Astrocyte of the cerebellum (primary cell): ENCODE measurements around the gene ATXN10.
"Not testable (repeated sequence)": the region's sequence is repeated elsewhere in the genome, so short reads cannot be mapped to it uniquely, and the experiment has no call there.

Source experiments
- DNase-seq: peaks from one replicate; pipeline ENCODE4 v3.0.0-alpha.2; 2011; ENCODE audit warnings: low read depth
- H3K4me3 ChIP-seq: 2 replicates; pipeline ENCODE4 v1.5.1; 2011; ENCODE audit warnings: mild to moderate bottlenecking, low read depth, low read length, moderate library complexity
- in situ Hi-C: cut with HindIII; loops from 2 replicates; pipeline ENCODE4 v1.10.0; 2017; ENCODE audit warnings: low sequenced_read_pairs
- TF ChIP-seq, protein P1 (sequence below): IDR thresholded peaks from 2 replicates; pipeline ENCODE4 v1.5.1; 2012; ENCODE audit warnings: low read length, low read depth, moderate library complexity, mild to moderate bottlenecking; ENCODE audit errors: missing control alignments

The ATXN10 gene

DNA sequence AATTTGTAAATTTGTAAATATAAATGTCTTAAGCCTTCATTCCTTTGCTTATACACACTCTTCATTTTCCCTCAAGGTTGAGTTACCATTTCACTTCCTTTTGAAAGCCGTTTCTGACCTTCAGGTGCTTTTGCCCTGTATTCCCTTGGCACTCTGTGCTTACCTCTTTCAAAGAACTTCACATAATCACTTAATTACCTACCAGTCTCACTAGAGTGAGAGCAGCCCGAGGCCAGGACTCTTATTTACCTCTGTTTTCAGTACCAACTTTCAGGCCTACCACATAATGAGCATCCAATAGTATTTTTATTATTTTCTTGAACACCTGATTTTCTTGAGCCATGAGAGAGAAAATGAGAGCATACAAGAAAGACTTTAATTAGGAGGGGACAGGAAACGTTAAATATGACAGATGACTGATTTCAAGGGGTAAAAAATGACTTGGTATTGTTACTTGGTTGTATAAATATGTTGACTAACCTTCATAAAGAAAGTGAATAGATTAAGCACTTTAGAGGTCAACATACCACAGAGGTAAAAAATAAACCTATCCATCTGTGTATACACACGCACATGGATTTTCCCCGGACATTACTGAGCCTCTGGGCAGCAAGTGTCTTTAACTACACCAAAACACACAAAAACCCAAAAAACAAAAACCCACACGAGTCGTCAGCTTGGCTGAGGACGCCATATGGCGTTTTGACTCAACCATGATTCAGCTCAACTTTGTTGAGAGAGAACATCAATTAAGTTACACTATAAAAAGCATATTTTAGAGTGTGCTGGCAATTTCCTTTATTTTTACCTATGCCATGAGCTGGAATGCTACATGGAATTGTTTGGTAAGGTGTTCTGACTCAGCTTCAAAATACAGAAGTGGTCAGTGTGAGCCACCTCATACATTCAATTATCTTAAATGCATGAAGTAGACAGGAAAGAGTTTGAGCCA lies 7.6 kb downstream of the ATXN10 start:
- DNase-seq = no peak
- in situ Hi-C loops = no loop called here
- TF ChIP-seq, protein P1, sequence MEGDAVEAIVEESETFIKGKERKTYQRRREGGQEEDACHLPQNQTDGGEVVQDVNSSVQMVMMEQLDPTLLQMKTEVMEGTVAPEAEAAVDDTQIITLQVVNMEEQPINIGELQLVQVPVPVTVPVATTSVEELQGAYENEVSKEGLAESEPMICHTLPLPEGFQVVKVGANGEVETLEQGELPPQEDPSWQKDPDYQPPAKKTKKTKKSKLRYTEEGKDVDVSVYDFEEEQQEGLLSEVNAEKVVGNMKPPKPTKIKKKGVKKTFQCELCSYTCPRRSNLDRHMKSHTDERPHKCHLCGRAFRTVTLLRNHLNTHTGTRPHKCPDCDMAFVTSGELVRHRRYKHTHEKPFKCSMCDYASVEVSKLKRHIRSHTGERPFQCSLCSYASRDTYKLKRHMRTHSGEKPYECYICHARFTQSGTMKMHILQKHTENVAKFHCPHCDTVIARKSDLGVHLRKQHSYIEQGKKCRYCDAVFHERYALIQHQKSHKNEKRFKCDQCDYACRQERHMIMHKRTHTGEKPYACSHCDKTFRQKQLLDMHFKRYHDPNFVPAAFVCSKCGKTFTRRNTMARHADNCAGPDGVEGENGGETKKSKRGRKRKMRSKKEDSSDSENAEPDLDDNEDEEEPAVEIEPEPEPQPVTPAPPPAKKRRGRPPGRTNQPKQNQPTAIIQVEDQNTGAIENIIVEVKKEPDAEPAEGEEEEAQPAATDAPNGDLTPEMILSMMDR = no peak
- H3K4me3 ChIP-seq = no peak overlapping the region

DNA sequence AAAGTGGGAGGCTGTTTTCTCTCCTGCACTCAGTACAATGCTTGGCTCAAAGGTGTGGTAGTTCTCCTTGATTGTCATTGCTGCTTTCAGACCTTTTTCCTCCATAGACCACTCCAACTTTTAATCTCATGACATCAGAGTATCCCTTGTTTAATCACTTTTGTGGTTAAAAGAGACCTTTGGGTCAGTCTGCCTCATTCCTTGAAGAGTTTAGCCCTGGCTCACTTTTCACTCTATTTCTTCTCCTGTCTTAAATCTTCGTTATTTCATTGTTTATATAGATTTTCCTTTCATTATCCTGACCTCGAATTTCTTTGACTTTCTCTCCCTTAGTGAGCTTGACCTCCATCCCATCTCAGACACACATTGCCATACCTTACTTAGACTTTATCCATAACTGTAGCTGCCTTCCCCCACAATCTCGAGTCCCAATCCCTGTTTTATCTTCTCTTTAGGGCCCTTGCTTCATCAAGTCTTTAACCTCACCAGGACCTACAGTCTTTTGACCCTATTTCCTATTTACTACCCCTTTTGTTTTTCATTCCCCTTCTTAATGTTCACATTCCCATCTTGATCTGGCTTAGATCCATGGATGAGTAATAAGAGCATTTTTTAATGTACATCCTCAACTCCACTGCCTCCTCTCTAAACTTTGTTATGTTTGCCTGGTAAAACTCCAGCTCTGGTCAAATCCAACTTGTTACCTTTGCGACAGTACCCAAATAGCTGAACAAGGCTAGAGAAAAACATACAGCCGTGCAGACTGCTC lies 9.5 kb downstream of the ATXN10 start:
- in situ Hi-C loops = no loop called here
- no peak for DNase-seq
- TF ChIP-seq, protein P1 = no peak
- H3K4me3 ChIP-seq = no peak overlapping the region

DNA sequence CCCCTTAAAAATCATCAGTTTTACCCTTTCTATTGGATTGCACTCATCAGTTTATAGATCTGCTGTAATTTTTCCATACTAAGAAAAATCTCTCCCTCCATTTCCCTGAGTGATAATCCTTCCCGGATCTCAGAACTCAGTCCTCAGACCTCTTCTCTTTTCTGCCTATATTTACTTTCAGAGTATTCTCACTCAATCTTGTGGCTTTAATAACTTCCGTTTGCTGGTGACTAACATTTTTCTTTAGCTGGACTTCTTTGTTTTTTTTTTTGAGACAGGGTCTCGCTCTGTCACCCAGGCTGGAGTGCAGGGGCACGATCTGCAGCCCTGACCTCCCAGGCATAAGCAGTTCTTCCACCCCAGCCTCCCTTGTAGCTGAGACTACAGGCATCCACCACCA lies 10.4 kb downstream of the ATXN10 start:
- TF ChIP-seq, protein P1 = no peak

DNA sequence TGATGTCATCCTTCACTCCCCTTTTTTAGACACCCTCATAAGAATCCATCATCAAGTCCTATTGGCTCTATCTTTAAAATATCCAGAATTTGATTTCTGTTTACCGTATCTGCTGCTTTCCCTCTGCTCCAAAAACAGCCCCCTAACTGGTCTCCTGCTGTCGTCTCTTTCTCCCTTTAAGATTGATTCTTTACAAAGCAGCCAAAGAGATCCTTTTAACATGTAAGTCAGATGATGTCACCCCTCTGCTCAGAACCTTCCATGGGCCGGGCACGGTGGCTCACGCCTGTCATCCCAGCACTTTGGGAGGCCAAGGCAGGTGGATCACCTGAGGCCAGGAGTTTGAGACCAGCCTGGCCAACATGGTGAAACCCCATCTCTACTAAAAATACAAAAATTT lies 11.1 kb downstream of the ATXN10 start:
- H3K4me3 ChIP-seq, in situ Hi-C loops, DNase-seq: not testable (repeated sequence)

More for the DNA sequence above, 10.4 kb downstream of the ATXN10 start:
- in situ Hi-C loops = no loop called here
- no peak for DNase-seq
- no peak overlapping the region for H3K4me3 ChIP-seq

DNA sequence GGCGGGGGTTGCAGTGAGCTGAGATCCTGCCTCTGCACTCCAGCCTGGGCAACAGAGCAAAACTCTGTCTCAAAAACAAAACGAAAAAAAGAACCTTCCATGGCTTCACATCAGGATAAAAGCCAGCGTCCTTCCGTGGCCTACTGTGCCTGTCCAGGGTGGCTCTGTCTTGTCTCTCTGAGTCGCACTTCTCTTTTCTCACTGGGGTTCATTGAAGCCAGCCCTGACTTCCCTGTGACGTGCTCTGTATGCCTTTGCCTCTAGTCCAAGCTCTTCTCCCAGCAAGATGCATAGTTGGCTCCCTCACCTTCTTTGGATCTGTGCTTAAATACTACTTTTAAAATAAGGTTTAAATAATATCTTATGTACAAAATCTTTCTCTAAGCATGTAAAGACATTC lies 11.6 kb downstream of the ATXN10 start:
- H3K4me3 ChIP-seq = no peak overlapping the region
- no peak for DNase-seq
- TF ChIP-seq, protein P1 = no peak
- in situ Hi-C loops = no loop called here

DNA sequence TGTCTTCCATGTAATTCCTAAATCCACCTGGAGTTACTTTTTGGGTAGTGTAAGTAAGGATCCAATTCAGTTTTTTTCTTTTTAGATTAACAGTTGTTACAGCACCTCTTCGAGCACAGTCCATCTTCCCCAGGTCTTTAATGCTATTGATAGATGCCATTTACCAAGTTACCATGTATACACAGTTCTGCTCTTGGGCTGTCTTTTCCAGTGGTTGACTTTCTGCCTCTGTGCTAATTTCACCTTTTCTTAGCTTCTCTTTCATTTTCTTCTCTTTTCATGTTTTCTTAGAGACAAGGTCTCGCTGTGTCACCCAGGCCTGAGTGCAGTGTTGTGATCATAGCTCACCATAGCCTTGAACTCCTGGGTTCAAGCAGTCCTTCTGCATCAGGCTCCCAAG lies 12.0 kb downstream of the ATXN10 start:
- H3K4me3 ChIP-seq = no peak overlapping the region
- TF ChIP-seq, protein P1 = no peak
- in situ Hi-C loops = no loop called here
- DNase-seq = no peak

DNA sequence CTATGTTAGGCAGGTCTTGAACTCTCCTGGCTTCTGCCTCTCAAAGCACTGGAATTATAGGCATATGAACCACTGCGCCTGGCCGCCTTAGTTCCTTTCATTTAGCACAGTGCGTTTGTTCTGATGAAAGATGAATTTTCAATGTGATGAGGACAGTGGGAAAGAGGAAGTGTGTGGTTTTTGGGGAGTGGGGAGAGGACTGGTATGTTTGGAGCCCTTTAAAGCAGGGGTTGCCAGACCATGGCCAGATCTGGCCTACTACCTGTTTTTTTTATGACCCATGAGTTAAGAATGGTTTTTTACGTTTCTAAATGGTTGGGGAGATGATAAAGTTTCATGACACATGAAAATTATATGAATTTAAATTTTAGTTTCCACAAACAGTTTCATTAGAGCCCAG lies 12.5 kb downstream of the ATXN10 start:
- H3K4me3 ChIP-seq = no peak overlapping the region
- no peak for DNase-seq
- TF ChIP-seq, protein P1 = no peak
- in situ Hi-C loops = no loop called here
